LoVo (cell line): ENCODE results near the gene KLHL29.

Experiments
- DNase-seq: peaks from one replicate; pipeline ENCODE4 v3.0.0-alpha.2; 2016; ENCODE audit warnings: low spot score

KLHL29 gene

GRCh38 chr2:23659773-23660172 lies 274.8 kb downstream of the KLHL29 start:
- DNase-seq: no peak

- DNase-seq: no peak
Measured at GRCh38 chr2:23660237-23660636, 275.3 kb downstream of the KLHL29 start.

DNA sequence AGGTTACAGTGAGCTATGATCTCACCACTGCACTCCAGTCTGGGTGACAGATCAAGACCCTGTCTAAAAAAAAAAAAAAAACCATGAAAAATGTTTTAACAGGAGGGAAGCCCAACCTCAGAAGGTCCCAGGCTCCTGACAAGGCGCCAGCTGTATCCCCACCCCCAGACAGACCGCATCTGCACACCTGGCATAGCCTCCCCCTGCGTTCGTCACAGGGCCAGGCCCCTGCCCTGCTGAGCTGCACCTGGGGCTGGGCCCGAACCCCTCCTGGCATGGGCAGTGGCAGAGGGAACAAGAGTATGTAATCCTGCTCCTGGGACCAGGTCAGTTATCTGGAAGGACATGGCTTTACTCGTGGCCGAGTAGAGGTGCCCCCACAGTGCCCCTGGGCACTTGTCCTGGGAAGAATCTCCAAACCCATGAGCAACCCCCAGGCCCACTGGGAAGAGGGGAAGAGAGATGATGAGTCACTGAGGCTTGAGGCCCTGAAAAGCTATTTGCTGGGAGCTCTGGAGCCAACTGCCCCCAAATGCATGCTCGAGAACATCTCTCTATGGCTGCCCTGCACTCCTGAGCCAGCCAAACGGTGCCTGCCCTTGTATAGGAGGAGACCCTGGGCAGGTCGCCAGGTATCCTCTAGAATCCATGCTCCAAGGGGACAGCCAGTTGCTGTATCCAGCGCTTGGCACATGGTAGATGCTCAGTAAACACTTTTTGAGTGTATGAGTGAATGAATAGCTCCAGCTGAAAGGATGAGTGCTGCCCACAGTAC lies 276.5 kb downstream of the KLHL29 start:
- no peak for DNase-seq

- no peak for DNase-seq
Measured at GRCh38 chr2:23662466-23662865, 277.5 kb downstream of the KLHL29 start.

DNA sequence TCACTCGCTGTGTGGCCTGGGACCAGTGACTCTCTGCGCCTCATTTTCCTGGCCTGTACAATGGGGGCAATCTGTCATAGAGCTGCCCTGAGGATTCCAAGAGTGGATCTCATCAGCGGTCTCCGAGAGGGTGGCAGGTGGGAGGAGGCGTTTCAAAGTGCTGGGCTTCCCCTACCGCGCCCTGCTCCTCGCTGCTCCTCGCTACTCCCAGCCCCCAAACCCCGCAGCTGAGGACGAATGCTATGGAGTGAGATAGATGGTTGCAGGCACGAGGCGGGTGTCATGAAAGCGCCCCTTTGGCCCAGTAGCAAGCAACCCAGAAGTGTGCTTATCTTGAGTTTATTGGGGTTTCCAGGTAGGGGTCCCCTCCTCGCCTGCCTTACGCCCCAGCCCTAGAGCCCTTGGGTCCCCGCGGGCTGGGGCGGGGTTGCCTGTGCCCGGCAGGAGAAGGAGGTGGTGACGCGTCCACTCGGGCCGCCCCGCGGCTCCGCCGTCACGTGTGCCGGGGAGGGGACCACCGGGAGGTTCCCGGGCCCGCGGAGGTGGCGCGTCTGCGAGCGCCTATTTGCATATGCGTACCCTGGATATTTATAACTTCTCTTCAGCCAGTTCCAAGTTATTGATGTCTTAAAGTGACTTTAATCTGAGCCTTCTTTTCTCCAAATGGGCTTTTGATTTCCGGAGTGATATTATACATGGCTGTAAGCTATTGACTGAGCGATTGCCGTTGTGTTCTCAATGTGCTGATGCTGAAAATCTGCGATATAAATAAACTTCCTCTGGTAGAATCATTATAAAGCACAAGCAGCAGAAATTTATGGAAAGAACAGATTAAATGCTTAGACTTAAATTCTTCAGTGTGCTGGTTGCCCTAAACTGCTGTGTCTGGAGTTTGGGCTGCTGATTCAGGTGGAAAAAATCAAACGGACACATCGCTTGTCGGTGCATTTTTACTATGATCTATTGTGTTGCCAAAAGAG lies 278.3 kb downstream of the KLHL29 start:
- no peak for DNase-seq

GRCh38 chr2:23664066-23664788 lies 279.2 kb downstream of the KLHL29 start:
- DNase-seq: no peak

GRCh38 chr2:23666241-23666979 lies 281.4 kb downstream of the KLHL29 start:
- DNase-seq: no peak

DNA sequence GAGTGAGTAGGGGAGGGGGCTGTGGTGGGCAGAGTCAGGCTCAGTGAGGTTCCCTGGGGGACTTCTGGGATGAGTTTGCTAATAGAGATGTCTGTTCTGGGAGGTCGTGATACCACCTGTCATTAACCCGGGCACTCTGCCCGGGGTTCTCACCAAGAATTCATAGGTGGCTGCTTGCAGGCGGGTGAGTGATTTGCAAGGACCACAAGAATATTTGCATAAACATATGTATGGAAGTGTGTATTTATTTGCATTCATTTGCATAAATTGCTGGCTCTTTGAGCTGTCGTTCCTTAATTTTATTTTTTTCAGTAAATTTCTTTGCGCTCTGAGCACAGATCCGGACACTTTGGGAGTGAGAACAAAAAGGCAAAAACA lies 282.0 kb downstream of the KLHL29 start:
- no peak for DNase-seq

DNA sequence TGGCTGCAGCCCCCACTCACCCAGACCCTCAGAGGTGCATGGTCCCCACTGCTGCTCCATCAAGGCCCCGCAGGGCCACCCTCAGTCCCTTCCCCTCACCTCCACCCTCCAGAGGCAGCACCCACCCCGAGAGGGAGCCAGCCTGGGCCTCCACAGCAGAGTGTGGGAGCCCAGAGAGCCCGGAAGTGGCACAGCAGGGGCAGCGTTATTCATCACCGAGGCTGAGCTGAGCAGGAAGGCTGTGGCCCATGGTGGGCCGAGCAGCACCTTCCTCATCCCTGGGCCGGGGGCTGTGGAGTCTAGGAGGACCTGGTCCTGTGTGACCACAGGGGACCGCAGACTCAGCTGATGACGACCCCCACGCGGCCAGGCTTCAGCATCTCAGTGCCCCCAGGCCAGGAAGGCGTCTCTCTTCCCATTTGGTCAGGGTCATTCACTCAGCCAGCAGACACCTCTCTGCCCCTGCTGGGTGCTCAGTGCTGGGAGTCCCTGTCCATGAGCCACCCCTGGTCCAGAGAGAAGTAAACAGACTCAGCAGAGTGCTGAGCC lies 283.9 kb downstream of the KLHL29 start:
- no peak for DNase-seq

DNA sequence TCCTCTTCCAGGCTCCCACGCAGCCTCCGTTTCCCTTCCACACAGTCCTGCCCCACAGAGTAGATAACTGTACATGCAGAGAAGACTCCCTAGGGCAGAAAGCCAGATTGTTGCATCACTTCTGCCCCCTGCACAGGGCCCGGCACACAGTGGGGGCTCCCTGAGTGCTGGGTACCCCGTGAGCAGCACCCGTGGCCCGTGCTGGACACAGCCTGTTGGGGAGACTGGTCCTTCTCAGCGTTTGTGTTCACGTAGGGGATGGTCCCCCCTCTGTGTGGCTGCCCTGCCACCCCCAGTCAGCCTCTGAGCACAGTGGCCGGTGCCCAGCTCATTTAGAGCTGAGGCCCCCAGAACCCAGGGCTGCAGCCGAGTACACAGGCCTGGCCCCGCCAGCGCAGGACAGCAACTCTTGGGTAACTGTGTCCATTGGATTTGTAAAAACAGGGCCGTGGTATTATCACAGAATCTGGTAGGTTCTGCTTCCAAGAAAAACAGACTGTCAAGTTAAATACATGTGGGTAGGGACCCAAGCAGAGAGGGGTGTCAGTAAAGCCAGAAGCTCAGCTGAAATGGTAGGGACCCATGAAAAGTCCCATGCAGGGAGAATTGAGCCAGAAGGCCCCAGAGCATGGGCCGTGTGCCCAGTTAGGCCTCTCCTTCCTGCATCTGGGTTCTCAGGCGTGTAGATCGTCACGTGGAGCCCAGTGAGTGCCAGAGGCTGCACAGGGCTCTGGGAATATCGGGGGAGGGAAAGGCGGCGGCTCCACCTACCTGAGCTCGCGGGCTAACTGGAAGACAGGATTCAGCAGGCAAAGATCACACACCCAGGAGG lies 284.6 kb downstream of the KLHL29 start:
- DNase-seq: no peak

GRCh38 chr2:23670245-23670592 lies 285.2 kb downstream of the KLHL29 start:
- no peak for DNase-seq

GRCh38 chr2:23673082-23673481 lies 288.1 kb downstream of the KLHL29 start:
- no peak for DNase-seq

GRCh38 chr2:23673830-23674679 lies 289.1 kb downstream of the KLHL29 start:
- peak; percentile 5 for DNase-seq

GRCh38 chr2:23675506-23675905 lies 290.5 kb downstream of the KLHL29 start:
- DNase-seq: no peak

- DNase-seq: no peak
Measured at GRCh38 chr2:23677836-23678235, 292.9 kb downstream of the KLHL29 start.

GRCh38 chr2:23679044-23679443 lies 294.1 kb downstream of the KLHL29 start:
- DNase-seq: no peak

GRCh38 chr2:23680951-23681350 lies 296.0 kb downstream of the KLHL29 start:
- no peak for DNase-seq

DNA sequence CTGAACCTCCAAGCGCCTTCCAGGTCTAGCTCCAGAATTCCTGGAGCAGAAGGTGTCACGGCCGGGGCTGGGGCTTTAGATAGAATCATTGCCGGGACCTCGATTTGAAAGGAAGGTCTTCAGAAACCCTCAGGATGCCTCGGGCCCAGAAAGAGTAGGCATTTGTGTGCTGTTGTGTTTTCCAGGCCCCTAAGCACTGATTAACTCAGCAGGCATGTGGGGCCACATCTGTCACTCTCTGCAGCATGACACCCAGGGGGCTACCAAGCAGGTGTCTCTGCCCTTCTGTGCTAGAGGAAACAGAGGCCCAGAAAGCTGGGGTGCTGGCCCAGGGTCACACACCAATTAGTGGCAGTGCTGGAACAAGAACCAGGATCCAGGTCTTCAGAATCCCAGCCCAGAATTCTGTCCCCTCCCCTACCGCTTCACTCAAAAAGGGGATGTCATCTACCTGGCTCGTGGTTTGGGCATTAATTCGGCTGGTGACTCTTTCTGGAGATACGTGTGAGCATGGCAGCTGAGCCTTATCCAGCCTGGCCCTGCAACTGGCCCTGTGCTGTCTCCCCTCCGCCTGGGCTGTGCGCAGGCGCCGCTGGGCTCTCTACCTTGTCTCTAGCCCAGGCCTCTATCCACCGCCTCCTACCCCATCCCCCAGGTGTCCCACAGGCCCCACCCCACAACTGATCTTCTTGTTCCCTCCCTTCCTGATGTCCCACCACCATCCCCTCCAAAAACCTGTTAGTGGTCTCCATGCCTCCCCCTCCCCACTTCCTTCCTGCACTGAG lies 296.6 kb downstream of the KLHL29 start:
- DNase-seq: no peak

DNA sequence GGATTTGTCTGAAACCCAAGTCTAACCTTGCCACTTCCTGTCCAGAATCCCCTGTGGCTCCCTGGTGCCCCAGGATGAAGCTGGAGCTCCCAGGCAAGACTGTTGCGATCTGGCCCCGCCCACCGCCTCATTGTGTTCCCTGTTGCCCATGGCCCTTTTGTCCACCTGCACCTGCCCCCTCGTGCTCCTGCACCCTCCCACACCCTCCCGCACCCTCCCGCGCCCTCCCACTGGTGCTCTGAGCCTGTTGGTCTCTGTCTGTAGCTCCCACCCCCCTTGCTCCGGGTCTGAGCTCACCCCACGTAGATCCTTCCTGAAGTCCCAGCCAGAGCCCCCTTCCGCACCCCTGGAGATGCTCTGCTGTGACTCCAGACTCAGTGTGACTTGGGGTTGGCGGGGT lies 297.5 kb downstream of the KLHL29 start:
- no peak for DNase-seq
